ENCODE data around the gene SMC6. TPM values are rescaled to one million over a fixed set of nuclear protein-coding genes. Genes with fewer than 3 reads are reported as not detected.
A peak's percentile ranks its signal among the peaks of the same experiment; 100 is the strongest.

The SMC6 gene
- total RNA-seq, 1 experiment from 2014 or later = 44.2 TPM

- Histone ChIP-seq H3K79me2 (ENCODE audit: low read length) (peaks cover 87% of the 10 kb centered on the region), H3K27me3 (ENCODE audit: low read length) (no peaks in the 10 kb centered on the region), H3K27ac (ENCODE audit: low read length) (no peak overlapping the region), H3K4me2 (ENCODE audit: low read depth, low read length, poor library complexity, severe bottlenecking) (no peak overlapping the region), H3K9ac (ENCODE audit: low read length) (no peak overlapping the region), H2AFZ (ENCODE audit: low read length) (no peak overlapping the region), H3K9me3 (ENCODE audit: low read length) (no peaks in the 10 kb centered on the region), H3K4me1 (ENCODE audit: low read length) (peaks cover 37% of the 10 kb centered on the region), H3K36me3 (ENCODE audit: insufficient read depth, low read length) (peaks cover 79% of the 10 kb centered on the region), H3K9me2 (replicated peaks; ENCODE audit: insufficient read depth, low read length) (no peaks in the 10 kb centered on the region), H4K20me1 (ENCODE audit: insufficient read depth, low read depth, low read length) (peaks cover 33% of the 10 kb centered on the region), H3K4me3 (ENCODE audit: low read length) (no peak overlapping the region)
- no peak for DNase-seq
Measured at GRCh38 chr2:17759805-17760204, 6.2 kb upstream of the SMC6 start.

- Histone ChIP-seq H3K79me2 (ENCODE audit: low read length) (peaks cover 88% of the 10 kb centered on the region), H3K36me3 (ENCODE audit: insufficient read depth, low read length) (peaks cover 68% of the 10 kb centered on the region), H3K4me3 (ENCODE audit: low read length) (no peak overlapping the region), H3K4me2 (ENCODE audit: low read depth, low read length, poor library complexity, severe bottlenecking) (peak overlapping the region; percentile 92), H2AFZ (ENCODE audit: low read length) (no peak overlapping the region), H3K4me1 (ENCODE audit: low read length) (peaks cover 38% of the 10 kb centered on the region), H4K20me1 (ENCODE audit: insufficient read depth, low read depth, low read length) (peaks cover 40% of the 10 kb centered on the region), H3K27me3 (ENCODE audit: low read length) (no peaks in the 10 kb centered on the region), H3K9me2 (replicated peaks; ENCODE audit: insufficient read depth, low read length) (no peaks in the 10 kb centered on the region), H3K9ac (ENCODE audit: low read length) (no peak overlapping the region), H3K27ac (ENCODE audit: low read length) (no peak overlapping the region), H3K9me3 (ENCODE audit: low read length) (no peaks in the 10 kb centered on the region)
- DNase-seq = no peak
Measured at GRCh38 chr2:17758118-17758517, 4.5 kb upstream of the SMC6 start.

GRCh38 chr2:17757321-17757720 is 3.7 kb upstream of the SMC6 start:
- H2AFZ ChIP-seq (ENCODE audit: low read length) = no peak overlapping the region
- no peak overlapping the region for H3K4me3 ChIP-seq (ENCODE audit: low read length)
- peaks cover 80% of the 10 kb centered on the region for H3K79me2 ChIP-seq (ENCODE audit: low read length)
- no peaks in the 10 kb centered on the region for H3K27me3 ChIP-seq (ENCODE audit: low read length)
- peaks cover 40% of the 10 kb centered on the region for H4K20me1 ChIP-seq (ENCODE audit: insufficient read depth, low read depth, low read length)
- peak overlapping the region; percentile 26; the same call in 1 of the 2 replicates for H3K27ac ChIP-seq (ENCODE audit: low read length)
- H3K36me3 ChIP-seq (ENCODE audit: insufficient read depth, low read length) = peaks cover 60% of the 10 kb centered on the region
- peaks cover 44% of the 10 kb centered on the region for H3K4me1 ChIP-seq (ENCODE audit: low read length)
- no peaks in the 10 kb centered on the region for H3K9me2 ChIP-seq (replicated peaks; ENCODE audit: insufficient read depth, low read length)
- no peak overlapping the region for H3K9ac ChIP-seq (ENCODE audit: low read length)
- peak overlapping the region; percentile 92 for H3K4me2 ChIP-seq (ENCODE audit: low read depth, low read length, poor library complexity, severe bottlenecking)
- DNase-seq = no peak
- no peaks in the 10 kb centered on the region for H3K9me3 ChIP-seq (ENCODE audit: low read length)

- Histone ChIP-seq H3K4me2 (ENCODE audit: low read depth, low read length, poor library complexity, severe bottlenecking) (peak overlapping the region; percentile 92), H3K79me2 (ENCODE audit: low read length) (peaks cover 80% of the 10 kb centered on the region), H3K27ac (ENCODE audit: low read length) (no peak overlapping the region), H2AFZ (ENCODE audit: low read length) (no peak overlapping the region), H3K4me3 (ENCODE audit: low read length) (0 out of 2 replicates have a peak overlapping the region, but pooled peaks have one; percentile 8), H3K4me1 (ENCODE audit: low read length) (peaks cover 50% of the 10 kb centered on the region), H3K36me3 (ENCODE audit: insufficient read depth, low read length) (peaks cover 58% of the 10 kb centered on the region), H3K9me2 (replicated peaks; ENCODE audit: insufficient read depth, low read length) (no peaks in the 10 kb centered on the region), H3K27me3 (ENCODE audit: low read length) (no peaks in the 10 kb centered on the region), H3K9ac (ENCODE audit: low read length) (no peak overlapping the region), H4K20me1 (ENCODE audit: insufficient read depth, low read depth, low read length) (peaks cover 40% of the 10 kb centered on the region), H3K9me3 (ENCODE audit: low read length) (no peaks in the 10 kb centered on the region)
- no peak for DNase-seq
Measured at GRCh38 chr2:17756668-17757067, 3.1 kb upstream of the SMC6 start.

GRCh38 chr2:17754773-17755425 is 1.3 kb upstream of the SMC6 start:
- no peaks in the 10 kb centered on the region for H3K9me2 ChIP-seq (replicated peaks; ENCODE audit: insufficient read depth, low read length)
- peak overlapping the region; percentile 95 for H3K4me3 ChIP-seq (ENCODE audit: low read length)
- peaks cover 83% of the 10 kb centered on the region for H3K79me2 ChIP-seq (ENCODE audit: low read length)
- peak overlapping the region; percentile 95 for H3K9ac ChIP-seq (ENCODE audit: low read length)
- no peak overlapping the region for H2AFZ ChIP-seq (ENCODE audit: low read length)
- peaks cover 40% of the 10 kb centered on the region for H4K20me1 ChIP-seq (ENCODE audit: insufficient read depth, low read depth, low read length)
- peaks cover 67% of the 10 kb centered on the region for H3K4me1 ChIP-seq (ENCODE audit: low read length)
- peaks cover 46% of the 10 kb centered on the region for H3K36me3 ChIP-seq (ENCODE audit: insufficient read depth, low read length)
- no peaks in the 10 kb centered on the region for H3K9me3 ChIP-seq (ENCODE audit: low read length)
- H3K27me3 ChIP-seq (ENCODE audit: low read length) = no peaks in the 10 kb centered on the region
- DNase-seq = no peak
- peak overlapping the region; percentile 95 for H3K27ac ChIP-seq (ENCODE audit: low read length)
- H3K4me2 ChIP-seq (ENCODE audit: low read depth, low read length, poor library complexity, severe bottlenecking) = peak overlapping the region; percentile 92

- Histone ChIP-seq H2AFZ (ENCODE audit: low read length) (peak overlapping the region; percentile 18; the same call in 1 of the 2 replicates), H3K36me3 (ENCODE audit: insufficient read depth, low read length) (peaks cover 33% of the 10 kb centered on the region), H3K79me2 (ENCODE audit: low read length) (peaks cover 81% of the 10 kb centered on the region), H3K27ac (ENCODE audit: low read length) (peak overlapping the region; percentile 95), H3K27me3 (ENCODE audit: low read length) (no peaks in the 10 kb centered on the region), H4K20me1 (ENCODE audit: insufficient read depth, low read depth, low read length) (peaks cover 30% of the 10 kb centered on the region), H3K9me3 (ENCODE audit: low read length) (no peaks in the 10 kb centered on the region), H3K4me2 (ENCODE audit: low read depth, low read length, poor library complexity, severe bottlenecking) (peak overlapping the region; percentile 81), H3K9me2 (replicated peaks; ENCODE audit: insufficient read depth, low read length) (no peaks in the 10 kb centered on the region), H3K4me3 (ENCODE audit: low read length) (peak overlapping the region; percentile 95), H3K9ac (ENCODE audit: low read length) (peak overlapping the region; percentile 95), H3K4me1 (ENCODE audit: low read length) (peaks cover 65% of the 10 kb centered on the region)
- peak; percentile 94 for DNase-seq
Measured at GRCh38 chr2:17752892-17753802, 463 bp downstream of the SMC6 start.

- DNase-seq = peak; percentile 83
- no peaks in the 10 kb centered on the region for H3K27me3 ChIP-seq (ENCODE audit: low read length)
- H3K4me2 ChIP-seq (ENCODE audit: low read depth, low read length, poor library complexity, severe bottlenecking) = peak overlapping the region; percentile 81
- no peaks in the 10 kb centered on the region for H3K9me2 ChIP-seq (replicated peaks; ENCODE audit: insufficient read depth, low read length)
- H4K20me1 ChIP-seq (ENCODE audit: insufficient read depth, low read depth, low read length) = peaks cover 26% of the 10 kb centered on the region
- no peak overlapping the region for H2AFZ ChIP-seq (ENCODE audit: low read length)
- H3K27ac ChIP-seq (ENCODE audit: low read length) = peak overlapping the region; percentile 95
- peaks cover 29% of the 10 kb centered on the region for H3K36me3 ChIP-seq (ENCODE audit: insufficient read depth, low read length)
- H3K4me1 ChIP-seq (ENCODE audit: low read length) = peaks cover 56% of the 10 kb centered on the region
- no peaks in the 10 kb centered on the region for H3K9me3 ChIP-seq (ENCODE audit: low read length)
- peak overlapping the region; percentile 95 for H3K9ac ChIP-seq (ENCODE audit: low read length)
- H3K4me3 ChIP-seq (ENCODE audit: low read length) = peak overlapping the region; percentile 95
- H3K79me2 ChIP-seq (ENCODE audit: low read length) = peaks cover 78% of the 10 kb centered on the region
Measured at GRCh38 chr2:17752246-17752645, 1.4 kb downstream of the SMC6 start.
